ENCODE data around the gene MRPL40. TPM values are rescaled to one million over a fixed set of nuclear protein-coding genes. Genes with fewer than 3 reads are reported as not detected.

MRPL40 gene
- total and polyA plus RNA-seq, 4 donors, result 13.9 to 38.1 (median 26.9) TPM

DNA sequence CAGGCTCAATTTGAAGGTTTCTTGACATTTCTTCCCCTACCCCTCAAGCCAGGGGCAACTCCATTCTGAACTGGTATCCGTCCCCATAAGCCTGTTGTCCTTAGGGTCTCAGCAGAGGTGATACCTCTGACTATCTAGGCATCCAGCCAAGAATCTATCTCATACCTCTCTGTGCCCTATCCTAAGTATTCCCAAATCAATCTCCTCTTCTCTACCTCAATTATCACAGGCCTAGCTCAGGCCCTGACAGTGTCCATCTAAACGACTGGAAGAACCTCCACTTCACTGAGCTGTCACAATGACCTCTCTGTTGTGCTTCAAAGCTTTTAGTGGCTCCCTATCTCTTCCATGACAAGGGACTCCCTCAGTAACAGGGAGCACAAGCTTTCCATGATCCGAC, 27.7 kb upstream of the MRPL40 start:
- Histone ChIP-seq H3K36me3 (ENCODE audit: control insufficient read depth in 1 of 2, insufficient read depth in 2 of 2, low read length in 1 of 2) (peaks cover 3 to 5% of the 10 kb centered on the region in 2 donors), H3K27me3 (ENCODE audit: control insufficient read depth in 1 of 2, insufficient read depth in 2 of 2, low read length in 1 of 2) (no peaks in the 10 kb centered on the region), H3K4me1 (ENCODE audit: control insufficient read depth in 1 of 2, insufficient read depth in 2 of 2, low read length in 2 of 2) (no peaks in the 10 kb centered on the region), H3K4me3 (ENCODE audit: low read length in 2 of 2) (no peak overlapping the region), H3K9me3 (ENCODE audit: control insufficient read depth, low read length) (no peaks in the 10 kb centered on the region), H3K27ac (ENCODE audit: low read depth in 1 of 2, low read length in 2 of 2) (no peak overlapping the region)
- intact Hi-C loops (cut with DNase I), result no loop called here
- 94 to 98% methylated on average over 3 of the region's 3 CpGs for WGBS, 2 donors
- ATAC-seq (ENCODE audit: low FRiP score) (no peak), DNase-seq (no peak)

DNA sequence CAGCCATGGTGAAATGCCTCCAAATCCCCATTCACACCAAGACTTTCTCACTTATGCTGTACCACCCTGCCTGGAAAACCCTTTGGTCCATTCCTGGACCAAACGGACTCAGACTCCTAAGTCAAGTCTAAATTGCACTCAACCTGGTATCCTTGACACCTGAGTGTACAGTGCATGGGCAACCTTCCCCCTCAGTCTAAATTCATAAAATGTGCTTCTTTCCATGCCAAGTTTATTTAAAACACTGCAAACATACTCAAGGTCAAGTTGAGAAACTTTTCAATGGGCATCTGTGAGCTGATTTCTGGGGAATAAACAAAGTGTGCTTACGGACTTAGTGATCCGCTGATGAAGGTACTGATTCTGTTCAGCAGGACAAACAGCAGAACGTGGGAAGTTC, 27.2 kb upstream of the MRPL40 start:
- H3K4me1 ChIP-seq (ENCODE audit: control insufficient read depth in 1 of 2, insufficient read depth in 2 of 2, low read length in 2 of 2), result no peaks in the 10 kb centered on the region
- H3K9me3 ChIP-seq (ENCODE audit: control insufficient read depth, low read length), result no peaks in the 10 kb centered on the region
- no peak overlapping the region for H3K4me3 ChIP-seq (ENCODE audit: low read length in 2 of 2)
- DNase-seq, result no peak
- ATAC-seq (ENCODE audit: low FRiP score), result no peak
- 91 to 92% methylated on average over 4 of the region's 4 CpGs for WGBS, 2 donors
- H3K27ac ChIP-seq (ENCODE audit: low read depth in 1 of 2, low read length in 2 of 2), result no peak overlapping the region
- intact Hi-C loops (cut with DNase I), result no loop called here
- H3K36me3 ChIP-seq (ENCODE audit: control insufficient read depth in 1 of 2, insufficient read depth in 2 of 2, low read length in 1 of 2), result peaks cover 3 to 5% of the 10 kb centered on the region in 2 donors
- H3K27me3 ChIP-seq (ENCODE audit: control insufficient read depth in 1 of 2, insufficient read depth in 2 of 2, low read length in 1 of 2), result no peaks in the 10 kb centered on the region

DNA sequence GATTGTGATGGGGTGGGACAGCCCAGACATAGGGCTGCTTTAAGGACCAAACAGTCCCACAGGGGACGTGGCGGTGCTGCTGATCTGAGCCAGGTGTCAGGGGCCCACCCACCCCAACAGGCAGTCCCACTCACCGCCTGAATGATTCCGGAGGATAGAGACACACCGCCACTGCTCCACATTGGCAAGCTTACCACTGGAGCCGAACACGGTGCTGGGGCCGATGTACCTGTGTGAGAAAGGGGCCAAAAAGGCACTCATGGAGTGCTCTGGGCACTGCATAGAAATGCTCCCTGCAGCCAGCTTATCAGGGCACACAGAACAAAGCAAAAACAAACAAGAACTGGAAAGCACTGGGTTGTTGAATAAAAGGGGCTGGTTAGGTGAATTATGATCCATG, 26.7 kb upstream of the MRPL40 start:
- Histone ChIP-seq H3K36me3 (ENCODE audit: control insufficient read depth in 1 of 2, insufficient read depth in 2 of 2, low read length in 1 of 2) (peaks cover 3 to 5% of the 10 kb centered on the region in 2 donors), H3K4me1 (ENCODE audit: control insufficient read depth in 1 of 2, insufficient read depth in 2 of 2, low read length in 2 of 2) (no peaks in the 10 kb centered on the region), H3K9me3 (ENCODE audit: control insufficient read depth, low read length) (no peaks in the 10 kb centered on the region), H3K4me3 (ENCODE audit: low read length in 2 of 2) (no peak overlapping the region), H3K27ac (ENCODE audit: low read depth in 1 of 2, low read length in 2 of 2) (no peak overlapping the region), H3K27me3 (ENCODE audit: control insufficient read depth in 1 of 2, insufficient read depth in 2 of 2, low read length in 1 of 2) (no peaks in the 10 kb centered on the region)
- DNase-seq, result no peak
- intact Hi-C loops (cut with DNase I), result no loop called here
- no peak for ATAC-seq (ENCODE audit: low FRiP score)
- WGBS, 2 donors, result 92 to 93% methylated on average over 8 of the region's 8 CpGs

DNA sequence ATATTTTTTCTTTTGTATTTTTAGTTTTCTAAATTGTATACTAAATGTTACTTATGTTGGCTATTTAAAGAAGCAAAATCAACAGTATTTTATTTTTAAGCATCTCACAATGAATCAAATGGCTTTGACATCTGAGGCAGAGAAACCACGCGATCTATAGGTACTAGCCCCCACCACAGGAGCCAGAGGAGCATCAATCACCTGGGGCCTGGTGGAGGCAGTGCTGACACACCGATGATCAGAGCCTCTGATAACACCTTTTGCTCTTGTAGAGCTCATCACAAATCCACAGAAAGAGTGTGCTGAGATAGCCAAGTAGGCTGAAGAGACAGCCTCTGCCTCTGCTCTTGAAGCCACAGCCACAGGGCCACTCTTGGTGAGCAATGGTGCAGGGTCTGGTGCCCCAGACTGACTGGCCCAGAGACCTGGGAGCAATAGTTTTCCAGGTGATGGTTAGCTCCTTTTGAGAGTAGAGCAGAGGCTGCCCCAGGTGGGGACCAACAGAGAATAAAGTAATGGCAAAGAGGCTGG, 26.0 kb upstream of the MRPL40 start:
- no peaks in the 10 kb centered on the region for H3K27me3 ChIP-seq (ENCODE audit: control insufficient read depth in 1 of 2, insufficient read depth in 2 of 2, low read length in 1 of 2)
- no peak overlapping the region for H3K4me3 ChIP-seq (ENCODE audit: low read length in 2 of 2)
- H3K27ac ChIP-seq (ENCODE audit: low read depth in 1 of 2, low read length in 2 of 2), result no peak overlapping the region
- WGBS, 2 donors, result 71 to 80% methylated on average over 3 of the region's 3 CpGs
- ATAC-seq (ENCODE audit: low FRiP score), result no peak
- intact Hi-C loops (cut with DNase I), result no loop called here
- no peak for DNase-seq
- no peaks in the 10 kb centered on the region for H3K4me1 ChIP-seq (ENCODE audit: control insufficient read depth in 1 of 2, insufficient read depth in 2 of 2, low read length in 2 of 2)
- no peaks in the 10 kb centered on the region for H3K9me3 ChIP-seq (ENCODE audit: control insufficient read depth, low read length)
- H3K36me3 ChIP-seq (ENCODE audit: control insufficient read depth in 1 of 2, insufficient read depth in 2 of 2, low read length in 1 of 2), result peaks cover 3% of the 10 kb centered on the region in 2 donors

DNA sequence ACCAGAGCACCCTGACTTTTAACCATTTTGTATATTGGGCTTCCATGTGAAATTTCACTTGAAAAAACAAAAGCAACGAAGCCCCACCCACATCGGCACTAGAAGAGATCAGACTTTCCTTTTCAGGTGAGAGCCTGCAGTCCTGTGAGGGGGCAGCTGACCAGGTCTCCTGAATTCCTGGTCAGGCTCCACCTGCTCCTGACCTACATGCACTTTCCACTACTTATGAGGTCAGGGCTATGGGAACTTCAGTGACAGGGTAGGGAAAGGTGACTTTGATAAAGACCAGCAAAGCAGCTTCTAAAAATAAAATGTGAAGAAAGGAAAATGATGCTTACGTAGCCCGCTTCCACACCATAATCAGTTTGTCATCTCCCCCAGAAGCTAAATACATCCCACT, 25.5 kb upstream of the MRPL40 start:
- no peak for ATAC-seq (ENCODE audit: low FRiP score)
- WGBS, 2 donors, result 82 to 92% methylated on average over 4 of the region's 4 CpGs
- H3K4me1 ChIP-seq (ENCODE audit: control insufficient read depth in 1 of 2, insufficient read depth in 2 of 2, low read length in 2 of 2), result no peaks in the 10 kb centered on the region
- intact Hi-C loops (cut with DNase I), result no loop called here
- no peak overlapping the region for H3K27ac ChIP-seq (ENCODE audit: low read depth in 1 of 2, low read length in 2 of 2)
- H3K9me3 ChIP-seq (ENCODE audit: control insufficient read depth, low read length), result no peaks in the 10 kb centered on the region
- peaks cover 3 to 5% of the 10 kb centered on the region in 2 donors for H3K36me3 ChIP-seq (ENCODE audit: control insufficient read depth in 1 of 2, insufficient read depth in 2 of 2, low read length in 1 of 2)
- no peak overlapping the region for H3K4me3 ChIP-seq (ENCODE audit: low read length in 2 of 2)
- H3K27me3 ChIP-seq (ENCODE audit: control insufficient read depth in 1 of 2, insufficient read depth in 2 of 2, low read length in 1 of 2), result no peaks in the 10 kb centered on the region
- DNase-seq, result no peak

DNA sequence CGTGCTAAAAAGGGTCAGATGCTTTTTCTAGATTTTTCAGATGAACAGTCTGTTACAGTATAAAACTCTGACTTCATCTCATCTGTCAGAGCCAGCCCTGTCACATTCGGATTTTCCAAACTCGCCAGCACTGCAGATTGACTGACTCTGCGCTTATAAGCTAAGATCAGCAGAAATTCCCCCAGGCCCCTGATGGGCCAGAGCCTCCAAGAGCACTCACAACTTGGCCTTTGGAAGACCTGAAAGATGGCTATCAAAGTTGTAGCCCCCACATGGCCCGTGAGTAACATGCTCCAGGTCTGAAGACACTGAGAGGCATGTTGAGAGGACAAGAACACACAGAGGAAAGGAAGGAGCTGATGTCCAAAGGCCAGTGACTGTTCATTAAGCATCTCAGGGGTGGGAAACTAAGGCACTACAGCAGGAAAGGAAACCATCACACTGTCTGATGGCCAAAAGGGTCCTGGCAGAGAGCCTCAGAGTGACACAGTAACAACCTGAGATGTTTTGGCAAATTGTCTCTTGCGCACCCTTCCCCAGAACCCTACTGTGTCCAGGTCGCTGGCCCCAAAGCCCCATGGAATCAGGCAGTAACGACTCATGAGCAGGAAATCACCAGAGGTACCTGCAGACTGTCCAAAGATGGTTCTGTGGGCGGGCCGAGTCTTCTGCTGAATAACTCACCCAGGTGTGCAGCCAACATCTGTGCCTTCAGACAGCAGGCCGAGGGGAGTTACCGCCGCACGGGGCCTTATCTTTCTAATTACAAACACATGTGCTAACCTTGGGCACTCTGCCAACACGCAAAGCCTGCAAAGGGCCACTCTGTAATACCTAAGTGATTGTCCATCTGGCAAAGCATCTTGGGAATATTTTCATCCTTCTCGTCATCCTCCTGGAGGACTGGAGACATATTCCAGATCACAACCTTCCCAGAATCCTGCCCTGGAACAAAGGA, 24.4 kb upstream of the MRPL40 start:
- DNase-seq (no peak), ATAC-seq (ENCODE audit: low FRiP score) (no peak)
- intact Hi-C loops (cut with DNase I), result no loop called here
- no peaks in the 10 kb centered on the region for H3K9me3 ChIP-seq (ENCODE audit: control insufficient read depth, low read length)
- no peak overlapping the region for H3K27ac ChIP-seq (ENCODE audit: low read depth in 1 of 2, low read length in 2 of 2)
- no peaks in the 10 kb centered on the region for H3K4me1 ChIP-seq (ENCODE audit: control insufficient read depth in 1 of 2, insufficient read depth in 2 of 2, low read length in 2 of 2)
- H3K27me3 ChIP-seq (ENCODE audit: control insufficient read depth in 1 of 2, insufficient read depth in 2 of 2, low read length in 1 of 2), result no peaks in the 10 kb centered on the region
- WGBS, 2 donors, result 71 to 72% methylated on average over 16 of the region's 16 CpGs
- no peak overlapping the region for H3K4me3 ChIP-seq (ENCODE audit: low read length in 2 of 2)
- peaks cover 3 to 5% of the 10 kb centered on the region in 2 donors for H3K36me3 ChIP-seq (ENCODE audit: control insufficient read depth in 1 of 2, insufficient read depth in 2 of 2, low read length in 1 of 2)

DNA sequence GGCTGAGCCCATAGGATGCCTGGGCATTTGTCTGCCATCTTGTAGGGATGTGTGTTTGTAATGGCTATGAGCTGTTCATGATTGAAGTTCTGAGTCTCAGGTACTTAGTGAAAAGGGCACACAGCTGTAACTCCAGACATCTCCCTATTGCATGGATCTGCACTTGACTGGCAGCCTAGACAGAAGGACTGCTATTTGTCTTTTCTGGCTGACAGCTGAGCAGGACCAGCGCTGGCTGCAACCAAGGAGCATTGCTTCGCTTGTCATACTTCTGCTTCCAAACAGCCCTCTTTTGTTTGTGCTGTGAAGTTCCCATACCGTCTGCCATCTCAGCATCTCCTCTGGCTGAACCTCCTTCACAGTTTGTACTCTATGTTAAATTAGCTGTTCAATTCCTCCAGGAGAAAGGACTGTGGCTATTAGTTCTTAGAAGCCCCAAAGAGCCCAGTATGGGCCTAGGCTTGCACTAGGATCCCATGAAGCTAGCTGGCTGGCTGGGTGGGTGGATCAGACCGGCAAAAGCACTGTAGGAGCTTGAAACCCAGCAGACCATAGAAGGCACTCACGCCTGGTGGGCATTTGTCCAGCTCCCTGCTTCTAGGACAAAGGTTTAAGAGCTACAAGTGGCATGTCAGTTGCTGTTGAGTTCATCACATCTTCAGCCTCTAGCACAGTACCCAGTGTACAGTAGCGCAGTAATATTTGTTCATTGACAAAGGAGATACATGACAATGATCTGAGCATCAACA, 21.2 kb upstream of the MRPL40 start:
- no peak for ATAC-seq (ENCODE audit: low FRiP score)
- Histone ChIP-seq H3K27ac (ENCODE audit: low read depth in 1 of 2, low read length in 2 of 2) (no peak overlapping the region), H3K27me3 (ENCODE audit: control insufficient read depth in 1 of 2, insufficient read depth in 2 of 2, low read length in 1 of 2) (no peaks in the 10 kb centered on the region), H3K4me3 (ENCODE audit: low read length in 2 of 2) (no peak overlapping the region), H3K36me3 (ENCODE audit: control insufficient read depth in 1 of 2, insufficient read depth in 2 of 2, low read length in 1 of 2) (peaks cover 3 to 5% of the 10 kb centered on the region in 2 donors), H3K9me3 (ENCODE audit: control insufficient read depth, low read length) (no peaks in the 10 kb centered on the region), H3K4me1 (ENCODE audit: control insufficient read depth in 1 of 2, insufficient read depth in 2 of 2, low read length in 2 of 2) (peaks cover 0 to 2% of the 10 kb centered on the region in 2 donors)
- WGBS, 2 donors, result 87 to 89% methylated on average over 6 of the region's 6 CpGs
- intact Hi-C loops (cut with DNase I), result no loop called here
- no peak for DNase-seq

DNA sequence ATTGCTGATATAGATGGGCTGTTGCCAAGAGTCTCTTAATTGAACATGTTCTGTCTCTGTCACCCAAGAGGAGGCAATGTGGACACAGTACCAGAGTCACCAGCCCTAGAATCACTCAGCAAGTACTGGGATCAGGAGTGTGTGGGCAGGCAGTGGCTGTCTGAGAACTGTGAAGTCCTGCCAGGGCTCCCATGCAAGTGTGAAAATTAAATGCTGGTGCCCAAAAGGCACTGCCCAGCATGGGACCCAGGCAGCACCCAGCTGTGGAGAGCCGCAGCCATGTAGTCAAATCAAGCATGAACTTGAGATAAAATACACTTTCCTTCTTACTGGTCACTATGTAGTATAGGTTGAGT, 20.7 kb upstream of the MRPL40 start:
- Histone ChIP-seq H3K4me1 (ENCODE audit: control insufficient read depth in 1 of 2, insufficient read depth in 2 of 2, low read length in 2 of 2) (peaks cover 0 to 2% of the 10 kb centered on the region in 2 donors), H3K27me3 (ENCODE audit: control insufficient read depth in 1 of 2, insufficient read depth in 2 of 2, low read length in 1 of 2) (no peaks in the 10 kb centered on the region), H3K27ac (ENCODE audit: low read depth in 1 of 2, low read length in 2 of 2) (no peak overlapping the region), H3K36me3 (ENCODE audit: control insufficient read depth in 1 of 2, insufficient read depth in 2 of 2, low read length in 1 of 2) (peaks cover 2 to 3% of the 10 kb centered on the region in 2 donors), H3K9me3 (ENCODE audit: control insufficient read depth, low read length) (no peaks in the 10 kb centered on the region), H3K4me3 (ENCODE audit: low read length in 2 of 2) (no peak overlapping the region)
- no peak for ATAC-seq (ENCODE audit: low FRiP score)
- WGBS, 2 donors, result 94 to 100% methylated on average over 1 of the region's 1 CpG
- no peak for DNase-seq
- intact Hi-C loops (cut with DNase I), result no loop called here
